GM13976 (cell line): ENCODE measurements around the gene SHC3.

Source experiments
- DNase-seq: peaks from one replicate; pipeline ENCODE4 v3.0.0; 2012; ENCODE audit warnings: low spot score
- in situ Hi-C: fragments of 300-500 bp; cut with MboI; formaldehyde crosslinking; loops from one replicate; pipeline ENCODE4 v1.12.0; 2022; ENCODE audit warnings: low sequenced_read_pairs, mixed read lengths, inconsistent platforms; ENCODE audit not compliant: unreplicated experiment
- TF ChIP-seq, protein P1 (sequence below): IDR thresholded peaks from 2 replicates; pipeline ENCODE4 v1.5.1; 2012; ENCODE audit warnings: borderline replicate concordance, mild to moderate bottlenecking; ENCODE audit not compliant: insufficient read depth; ENCODE audit errors: extremely low read depth, missing control alignments, control extremely low read depth

The SHC3 gene

DNA sequence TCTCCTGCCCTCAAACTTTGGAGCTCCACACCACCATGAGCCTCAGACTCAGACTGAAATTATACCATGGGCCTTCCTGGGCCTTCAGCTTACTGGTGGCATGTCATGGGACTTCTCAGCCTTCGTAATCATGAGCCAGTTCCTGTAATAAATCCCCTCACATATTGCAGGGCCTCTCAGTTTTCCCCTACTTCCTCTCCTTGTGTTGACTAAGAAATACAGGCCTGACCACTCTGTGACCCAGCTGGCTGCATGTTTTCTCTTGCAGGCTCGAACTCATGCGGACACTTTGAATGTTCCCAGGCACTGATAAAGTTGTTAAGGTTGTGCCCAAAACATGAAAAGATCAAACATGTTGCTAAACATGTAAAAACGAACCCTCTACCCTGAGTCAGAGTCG, 26.2 kb upstream of the SHC3 start:
- TF ChIP-seq, protein P1, sequence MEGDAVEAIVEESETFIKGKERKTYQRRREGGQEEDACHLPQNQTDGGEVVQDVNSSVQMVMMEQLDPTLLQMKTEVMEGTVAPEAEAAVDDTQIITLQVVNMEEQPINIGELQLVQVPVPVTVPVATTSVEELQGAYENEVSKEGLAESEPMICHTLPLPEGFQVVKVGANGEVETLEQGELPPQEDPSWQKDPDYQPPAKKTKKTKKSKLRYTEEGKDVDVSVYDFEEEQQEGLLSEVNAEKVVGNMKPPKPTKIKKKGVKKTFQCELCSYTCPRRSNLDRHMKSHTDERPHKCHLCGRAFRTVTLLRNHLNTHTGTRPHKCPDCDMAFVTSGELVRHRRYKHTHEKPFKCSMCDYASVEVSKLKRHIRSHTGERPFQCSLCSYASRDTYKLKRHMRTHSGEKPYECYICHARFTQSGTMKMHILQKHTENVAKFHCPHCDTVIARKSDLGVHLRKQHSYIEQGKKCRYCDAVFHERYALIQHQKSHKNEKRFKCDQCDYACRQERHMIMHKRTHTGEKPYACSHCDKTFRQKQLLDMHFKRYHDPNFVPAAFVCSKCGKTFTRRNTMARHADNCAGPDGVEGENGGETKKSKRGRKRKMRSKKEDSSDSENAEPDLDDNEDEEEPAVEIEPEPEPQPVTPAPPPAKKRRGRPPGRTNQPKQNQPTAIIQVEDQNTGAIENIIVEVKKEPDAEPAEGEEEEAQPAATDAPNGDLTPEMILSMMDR: no peak
- in situ Hi-C loops: no loop called here
- no peak for DNase-seq

DNA sequence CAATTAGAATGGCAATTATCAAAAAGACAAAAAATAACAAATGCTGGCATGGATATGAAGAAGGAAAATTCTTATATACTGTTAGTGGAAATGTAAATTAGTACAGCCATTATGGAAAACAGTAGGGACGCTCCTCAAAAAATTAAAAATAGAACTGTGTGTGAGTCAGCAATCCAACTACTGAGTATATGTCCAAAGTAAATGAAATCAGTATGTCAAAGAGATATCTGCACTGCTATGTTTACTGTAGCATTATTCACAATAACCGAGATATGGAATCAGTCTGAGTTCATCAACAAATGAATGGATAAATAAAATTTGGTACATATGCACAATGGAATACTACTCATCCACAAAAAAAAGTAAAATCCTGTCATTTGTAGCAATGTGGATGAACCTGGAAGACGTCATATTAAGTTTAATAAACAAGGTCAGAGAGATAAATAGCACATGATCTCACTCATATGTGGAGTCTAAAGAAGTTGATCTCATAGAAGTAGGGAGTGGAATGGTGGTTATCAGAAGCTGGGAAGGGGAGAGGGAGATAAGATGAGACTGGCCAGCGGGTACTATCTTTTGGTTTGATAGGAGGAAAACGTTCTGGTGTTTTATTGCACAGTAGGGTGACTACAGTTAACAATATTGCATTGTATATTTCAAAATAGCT, 16.6 kb upstream of the SHC3 start:
- no peak for DNase-seq
- TF ChIP-seq, protein P1: no peak
- in situ Hi-C loops: loop anchor here (10.0 kb wide), 1 partner anchor 80 kb away; no protein-coding TSS in a partner anchor

DNA sequence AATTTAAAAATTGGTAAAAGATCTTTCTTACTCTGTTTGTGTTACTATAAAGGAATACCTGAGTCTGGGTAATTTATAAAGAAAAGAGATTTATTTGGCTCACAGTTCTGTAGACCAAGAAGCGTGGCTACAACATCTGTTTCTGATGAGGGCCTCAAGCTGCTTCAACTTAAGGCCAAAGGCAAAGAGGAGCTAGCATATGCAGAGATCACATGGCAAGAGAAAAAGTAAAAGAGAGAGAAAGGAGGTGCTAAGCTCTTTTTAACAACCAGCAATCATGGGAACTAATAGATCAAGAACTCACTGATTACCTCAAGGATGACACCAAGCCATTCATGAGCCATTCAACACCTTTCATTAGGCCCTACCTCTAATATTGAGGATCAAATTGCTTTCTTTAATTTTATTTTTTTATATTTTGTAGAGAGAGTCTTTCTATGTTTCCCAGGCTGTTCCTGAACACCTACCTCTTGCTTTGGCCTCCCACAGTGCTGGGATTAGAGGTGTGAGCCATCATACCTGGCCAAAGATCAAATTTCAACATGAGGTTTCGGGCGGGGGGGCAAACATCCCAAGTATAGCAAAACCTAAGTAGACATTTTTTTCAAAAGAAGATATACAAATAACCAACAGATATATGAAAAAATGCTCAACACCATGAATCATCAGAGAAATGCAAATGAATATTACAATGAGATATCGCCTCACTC, 16.0 kb upstream of the SHC3 start:
- DNase-seq: no peak

DNA sequence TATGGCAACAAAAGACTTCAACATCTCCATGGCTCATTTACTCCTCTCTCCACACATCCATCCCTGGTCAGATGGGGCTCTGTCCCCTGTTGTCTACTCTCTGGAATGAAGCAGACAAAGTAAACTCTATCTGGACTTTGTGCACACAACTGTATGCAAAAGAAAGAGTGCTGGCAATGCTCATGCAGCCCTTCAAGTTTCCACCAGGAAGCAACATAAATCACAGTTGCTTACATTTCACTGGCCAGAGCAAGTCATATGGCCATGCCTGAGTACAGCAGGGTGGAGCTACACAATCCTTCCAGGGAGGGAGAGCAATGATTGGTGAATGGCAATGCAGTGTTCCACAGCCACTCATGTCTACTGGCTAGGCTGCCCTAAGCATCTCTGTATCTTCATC, 12.4 kb upstream of the SHC3 start:
- TF ChIP-seq, protein P1: no peak
- in situ Hi-C loops: loop anchor here (10.0 kb wide), 1 partner anchor 84 kb away; no protein-coding TSS in a partner anchor
- DNase-seq: no peak

More for the DNA sequence above, 16.0 kb upstream of the SHC3 start:
- TF ChIP-seq, protein P1: no peak
- in situ Hi-C loops: loop anchor here (10.0 kb wide), 1 partner anchor 80 kb away; no protein-coding TSS in a partner anchor

DNA sequence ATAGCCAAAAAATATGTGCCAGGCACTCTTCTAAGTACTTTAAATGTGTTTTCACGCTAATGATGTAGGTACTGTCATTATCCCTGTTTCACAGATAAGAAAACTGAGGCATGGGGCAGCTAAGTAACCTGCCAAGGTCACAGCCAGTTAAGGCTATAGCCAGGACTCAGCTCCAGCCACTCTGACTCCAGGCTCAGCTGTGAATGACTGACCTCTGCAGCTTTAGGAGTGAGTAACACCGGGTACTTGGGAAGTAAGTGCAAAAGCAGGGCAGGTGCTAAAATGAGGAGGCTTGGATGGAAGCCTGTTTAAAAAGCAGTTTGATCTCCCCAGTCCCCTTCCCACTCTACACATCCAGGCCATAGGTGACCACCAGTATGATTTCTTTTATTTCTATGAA, 10.6 kb upstream of the SHC3 start:
- TF ChIP-seq, protein P1: no peak
- in situ Hi-C loops: no loop called here
- no peak for DNase-seq

DNA sequence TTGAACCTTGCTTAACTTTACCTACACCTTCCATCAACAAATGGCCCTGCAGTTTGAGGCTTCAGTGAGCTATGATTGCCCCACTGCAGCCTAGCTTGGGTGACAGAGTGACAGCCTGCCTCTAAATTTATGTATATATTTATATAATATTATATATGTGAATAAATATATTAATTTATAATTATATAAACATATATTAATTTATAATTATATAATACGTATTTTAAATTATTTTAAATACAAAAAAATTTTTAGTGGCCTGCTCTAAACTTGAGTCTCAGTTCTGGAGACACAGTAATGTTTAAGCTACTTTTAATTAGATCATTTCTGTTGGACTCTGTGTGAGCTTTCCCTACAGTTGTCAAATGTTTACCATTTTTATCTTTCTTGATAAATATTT, 9.3 kb upstream of the SHC3 start:
- TF ChIP-seq, protein P1: no peak
- in situ Hi-C loops: no loop called here
- DNase-seq: no peak
